BLaER1 (cell line): ENCODE data around the gene RALGAPA1.
"Not testable (repeated sequence)": the region's sequence is repeated elsewhere in the genome, so short reads cannot be mapped to it uniquely, and the experiment has no call there.

Experiments
- H3K27ac ChIP-seq: shearing (Covaris generic); formaldehyde crosslinking; 2 replicates; pipeline ENCODE4 v1.8.1; 2022
- H3K27me3 ChIP-seq: shearing (Covaris generic); formaldehyde crosslinking; 2 replicates; pipeline ENCODE4 v1.8.1; 2022
- H3K36me3 ChIP-seq: shearing (Covaris generic); formaldehyde crosslinking; 2 replicates; pipeline ENCODE4 v1.8.1; 2022
- H3K4me1 ChIP-seq: shearing (Covaris generic); formaldehyde crosslinking; 2 replicates; pipeline ENCODE4 v1.8.1; 2022
- H3K4me2 ChIP-seq: shearing (Covaris generic); formaldehyde crosslinking; 2 replicates; pipeline ENCODE4 v1.8.1; 2022
- H3K4me3 ChIP-seq: shearing (Covaris generic); formaldehyde crosslinking; 2 replicates; pipeline ENCODE4 v1.8.1; 2022
- H3K9ac ChIP-seq: shearing (Covaris generic); formaldehyde crosslinking; 2 replicates; pipeline ENCODE4 v1.8.1; 2022
- H3K9me3 ChIP-seq: shearing (Covaris generic); formaldehyde crosslinking; 2 replicates; pipeline ENCODE4 v1.8.1; 2022
- H4K20me1 ChIP-seq: shearing (Covaris generic); formaldehyde crosslinking; 2 replicates; pipeline ENCODE4 v1.8.1; 2022
- Cebpa-rat ChIP-seq: shearing (Covaris generic); IDR thresholded peaks from 2 replicates; pipeline ENCODE4 v1.8.1; 2022

The RALGAPA1 gene

DNA sequence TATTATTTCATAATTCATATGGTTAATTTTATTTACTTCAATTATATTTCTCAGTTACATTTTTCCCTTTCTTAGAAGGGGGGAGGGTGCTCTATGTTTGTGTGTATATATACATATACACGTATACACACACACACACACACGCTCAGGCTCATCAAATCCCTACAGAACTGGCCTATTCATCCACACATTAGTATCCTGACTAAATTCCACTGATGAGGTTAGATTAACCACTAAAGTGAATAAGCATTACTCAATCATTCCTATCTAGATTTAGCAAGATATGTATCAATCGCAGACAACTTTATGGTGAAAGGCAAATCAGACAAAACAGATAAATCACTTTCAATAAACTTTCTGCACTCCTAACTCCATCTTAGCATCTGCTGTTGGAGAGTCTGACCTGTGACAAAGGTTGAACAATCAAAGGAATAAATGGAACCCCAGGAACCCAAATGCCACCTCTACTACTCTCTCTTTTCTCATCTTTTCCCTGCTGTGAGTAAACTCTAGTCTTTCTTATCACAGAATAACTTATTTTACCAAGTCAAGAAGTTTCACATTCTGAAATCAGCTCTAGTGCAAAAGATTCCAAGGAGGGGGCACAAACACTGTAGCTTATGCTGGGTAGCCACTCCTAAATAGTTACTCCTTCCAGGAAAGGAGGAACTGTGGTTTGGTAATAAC is 67.6 kb downstream of the RALGAPA1 start:
- no peak overlapping the region for H3K4me3 ChIP-seq
- TF ChIP-seq Cebpa-rat = no peak

DNA sequence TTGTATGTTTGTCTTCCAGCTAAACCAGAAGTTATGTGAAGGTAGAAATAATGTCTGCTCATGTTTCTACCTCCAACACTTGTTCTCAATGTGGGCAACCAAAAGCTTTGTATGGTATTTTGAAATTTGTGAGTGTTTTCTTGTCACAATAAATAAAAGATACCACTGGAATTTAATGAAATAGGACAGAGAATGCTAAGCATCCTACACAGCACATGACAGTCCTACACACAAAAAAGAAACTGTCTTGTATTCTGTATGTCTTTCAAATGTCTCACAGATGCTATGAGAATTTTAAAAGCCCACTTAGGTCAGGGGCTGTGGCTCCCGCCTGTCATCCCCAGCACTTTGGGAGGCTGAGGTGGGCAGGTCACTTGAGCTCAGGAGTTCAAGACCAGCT is 68.9 kb downstream of the RALGAPA1 start:
- TF ChIP-seq Cebpa-rat = no peak
- H3K9ac ChIP-seq = no peak overlapping the region
- no peaks in the 10 kb centered on the region for H3K4me1 ChIP-seq
- H3K36me3 ChIP-seq = no peaks in the 10 kb centered on the region
- no peak overlapping the region for H3K27ac ChIP-seq
- no peak overlapping the region for H3K4me3 ChIP-seq
- H4K20me1 ChIP-seq = no peaks in the 10 kb centered on the region
- no peak overlapping the region for H3K4me2 ChIP-seq
- H3K9me3 ChIP-seq = no peaks in the 10 kb centered on the region
- no peaks in the 10 kb centered on the region for H3K27me3 ChIP-seq

More for the DNA sequence above, 67.6 kb downstream of the RALGAPA1 start:
- H3K27me3 ChIP-seq = no peaks in the 10 kb centered on the region
- H3K9ac ChIP-seq = no peak overlapping the region
- H3K4me2 ChIP-seq = no peak overlapping the region
- H4K20me1 ChIP-seq = no peaks in the 10 kb centered on the region
- no peaks in the 10 kb centered on the region for H3K36me3 ChIP-seq
- no peaks in the 10 kb centered on the region for H3K4me1 ChIP-seq
- no peaks in the 10 kb centered on the region for H3K9me3 ChIP-seq
- H3K27ac ChIP-seq = no peak overlapping the region

- H3K4me2 ChIP-seq, H3K27me3 ChIP-seq, H3K9ac ChIP-seq, H3K4me3 ChIP-seq, H3K36me3 ChIP-seq, H3K9me3 ChIP-seq, H3K4me1 ChIP-seq, H3K27ac ChIP-seq, H4K20me1 ChIP-seq: not testable (repeated sequence)
These were observed 73.9 kb downstream of the RALGAPA1 start for GRCh38 chr14:35735163-35735562.

DNA sequence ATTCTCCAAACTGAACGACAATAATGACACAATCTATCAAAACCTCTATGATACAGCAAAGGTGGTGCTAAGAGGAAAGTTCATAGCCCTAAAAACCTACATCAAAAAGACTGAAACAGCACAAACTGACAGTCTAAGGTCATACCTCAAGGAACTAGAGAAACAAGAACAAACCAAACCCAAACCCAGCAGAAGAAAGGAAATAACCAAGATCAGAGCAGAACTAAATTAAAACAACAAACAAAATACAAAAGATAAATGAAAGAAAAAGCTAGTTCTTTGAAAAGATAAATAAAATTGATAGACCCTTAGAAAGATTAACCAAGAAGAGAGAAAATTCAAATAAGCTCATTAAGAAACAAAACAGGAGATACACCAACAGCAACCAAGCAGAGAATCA is 75.6 kb downstream of the RALGAPA1 start:
- not testable (repeated sequence) for H4K20me1 ChIP-seq, H3K4me2 ChIP-seq, H3K27ac ChIP-seq, H3K27me3 ChIP-seq, H3K36me3 ChIP-seq, H3K4me1 ChIP-seq, H3K9me3 ChIP-seq, H3K4me3 ChIP-seq, H3K9ac ChIP-seq

DNA sequence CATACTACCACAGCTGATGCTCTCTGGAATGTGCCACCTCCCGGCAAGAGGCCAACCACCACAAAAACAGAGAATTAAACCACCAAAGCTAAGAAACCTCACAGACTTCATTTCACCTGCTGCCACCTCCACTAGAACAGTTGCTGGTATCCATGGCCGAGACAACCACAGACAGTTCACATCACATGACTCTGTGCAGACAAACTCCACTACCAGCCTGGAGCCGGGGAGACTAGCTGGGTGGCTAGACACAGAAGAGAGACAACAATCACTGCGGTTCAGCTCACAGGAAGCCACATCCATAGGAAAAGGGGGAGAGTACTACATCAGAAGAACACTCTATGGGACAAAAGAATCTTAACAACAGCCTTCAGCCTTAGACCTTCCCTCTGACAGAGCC is 78.2 kb downstream of the RALGAPA1 start:
- no peak overlapping the region for H3K4me2 ChIP-seq
- peaks cover 5% of the 10 kb centered on the region; the same call in 1 of the 2 replicates for H3K9me3 ChIP-seq
- no peaks in the 10 kb centered on the region for H3K4me1 ChIP-seq
- no peak for TF ChIP-seq Cebpa-rat
- H3K4me3 ChIP-seq = no peak overlapping the region
- H3K27me3 ChIP-seq = no peaks in the 10 kb centered on the region
- no peaks in the 10 kb centered on the region for H3K36me3 ChIP-seq
- H4K20me1 ChIP-seq = no peaks in the 10 kb centered on the region
- no peak overlapping the region for H3K27ac ChIP-seq
- H3K9ac ChIP-seq = no peak overlapping the region

DNA sequence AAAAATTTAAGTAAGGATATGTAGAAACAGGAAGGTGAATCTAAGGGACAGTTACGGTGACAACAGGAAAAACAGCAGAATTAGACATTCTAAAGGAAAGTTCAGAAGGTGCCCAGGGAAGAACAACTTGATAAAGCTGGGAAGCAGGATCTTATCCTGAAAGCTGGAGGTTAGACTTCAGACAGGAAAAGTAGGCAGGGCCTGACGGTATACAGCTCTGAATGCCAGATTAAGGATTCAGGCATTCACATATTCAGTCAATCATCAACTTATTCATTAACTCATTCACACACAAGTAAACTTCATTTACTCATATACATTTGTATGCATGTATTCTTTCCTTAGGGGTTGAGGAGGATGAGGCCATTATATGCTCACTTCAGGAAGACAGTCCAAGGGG is 81.3 kb downstream of the RALGAPA1 start:
- no peak overlapping the region for H3K27ac ChIP-seq

GRCh38 chr14:35725930-35726329 is 83.2 kb downstream of the RALGAPA1 start:
- Histone ChIP-seq H3K9me3 (no peaks in the 10 kb centered on the region), H3K4me2 (no peak overlapping the region), H3K27ac (no peak overlapping the region), H3K36me3 (no peaks in the 10 kb centered on the region), H3K27me3 (no peaks in the 10 kb centered on the region), H3K9ac (no peak overlapping the region), H3K4me3 (no peak overlapping the region), H4K20me1 (no peaks in the 10 kb centered on the region), H3K4me1 (no peaks in the 10 kb centered on the region)
- TF ChIP-seq Cebpa-rat = no peak

More for the DNA sequence above, 81.3 kb downstream of the RALGAPA1 start:
- no peak overlapping the region for H3K4me2 ChIP-seq
- no peaks in the 10 kb centered on the region for H3K36me3 ChIP-seq
- H3K4me1 ChIP-seq = no peaks in the 10 kb centered on the region
- no peak overlapping the region for H3K4me3 ChIP-seq
- no peak for TF ChIP-seq Cebpa-rat
- no peaks in the 10 kb centered on the region for H3K9me3 ChIP-seq
- no peaks in the 10 kb centered on the region for H3K27me3 ChIP-seq
- no peaks in the 10 kb centered on the region for H4K20me1 ChIP-seq
- no peak overlapping the region for H3K9ac ChIP-seq

- no peaks in the 10 kb centered on the region for H3K9me3 ChIP-seq
- H3K27me3 ChIP-seq = no peaks in the 10 kb centered on the region
- H3K36me3 ChIP-seq = no peaks in the 10 kb centered on the region
- no peak overlapping the region for H3K9ac ChIP-seq
- H3K4me2 ChIP-seq = no peak overlapping the region
- no peak for TF ChIP-seq Cebpa-rat
- H3K4me1 ChIP-seq = no peaks in the 10 kb centered on the region
- H4K20me1 ChIP-seq = no peaks in the 10 kb centered on the region
- H3K27ac ChIP-seq = no peak overlapping the region
- no peak overlapping the region for H3K4me3 ChIP-seq
These were observed 94.0 kb downstream of the RALGAPA1 start for GRCh38 chr14:35715079-35715478.

DNA sequence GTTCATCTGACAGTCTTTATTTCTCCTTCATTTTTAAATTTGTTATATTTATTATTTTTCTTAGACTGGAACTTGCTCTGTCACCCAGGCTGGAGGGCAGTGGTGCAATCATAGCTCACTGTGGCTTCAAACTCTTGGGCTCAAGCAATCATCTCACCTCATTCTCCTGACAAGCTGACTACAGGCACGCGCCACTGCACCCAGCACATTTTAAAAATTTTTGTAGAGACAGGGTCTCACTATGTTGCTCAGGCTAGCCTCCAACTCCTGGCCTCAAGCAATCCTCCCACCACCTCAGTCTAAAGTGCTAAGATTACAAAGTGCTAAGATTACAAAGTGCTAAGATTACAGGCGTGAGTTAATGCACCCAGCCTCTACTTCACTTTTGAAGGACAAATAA is 96.6 kb downstream of the RALGAPA1 start:
- no peaks in the 10 kb centered on the region for H3K4me1 ChIP-seq
- H3K9me3 ChIP-seq = no peaks in the 10 kb centered on the region
- H4K20me1 ChIP-seq = no peaks in the 10 kb centered on the region
- H3K4me2 ChIP-seq = no peak overlapping the region
- no peaks in the 10 kb centered on the region for H3K27me3 ChIP-seq
- no peak overlapping the region for H3K4me3 ChIP-seq
- H3K36me3 ChIP-seq = no peaks in the 10 kb centered on the region
- H3K27ac ChIP-seq = no peak overlapping the region
- no peak for TF ChIP-seq Cebpa-rat
- no peak overlapping the region for H3K9ac ChIP-seq

DNA sequence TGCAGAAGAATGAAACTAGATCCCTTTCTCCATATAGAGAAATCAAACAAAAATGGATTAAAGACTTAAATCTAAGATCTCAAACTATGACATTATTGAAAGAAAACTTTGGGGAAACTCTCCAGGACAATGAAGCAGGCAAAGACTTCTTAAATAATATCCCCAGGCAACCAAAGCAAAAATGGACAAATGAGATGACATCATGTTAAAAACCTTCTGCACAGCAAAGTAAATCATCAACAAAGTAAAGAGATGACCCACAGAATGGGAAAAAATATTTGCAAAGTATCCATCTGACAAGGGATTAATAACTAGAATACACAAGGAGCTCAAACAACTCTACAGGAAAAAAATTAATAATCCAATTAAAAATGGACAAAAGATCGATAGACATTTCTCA is 101.0 kb downstream of the RALGAPA1 start:
- H4K20me1 ChIP-seq = no peaks in the 10 kb centered on the region
- H3K4me2 ChIP-seq = no peak overlapping the region
- no peak overlapping the region for H3K9ac ChIP-seq
- H3K27me3 ChIP-seq = no peaks in the 10 kb centered on the region
- H3K27ac ChIP-seq = no peak overlapping the region
- no peak overlapping the region for H3K4me3 ChIP-seq
- TF ChIP-seq Cebpa-rat = no peak
- H3K4me1 ChIP-seq = no peaks in the 10 kb centered on the region
- H3K9me3 ChIP-seq = no peaks in the 10 kb centered on the region
- H3K36me3 ChIP-seq = no peaks in the 10 kb centered on the region

- Histone ChIP-seq H3K9ac (no peak overlapping the region), H3K4me1 (no peaks in the 10 kb centered on the region), H3K36me3 (no peaks in the 10 kb centered on the region), H3K9me3 (no peaks in the 10 kb centered on the region), H3K4me3 (no peak overlapping the region), H3K27me3 (no peaks in the 10 kb centered on the region), H3K27ac (no peak overlapping the region), H3K4me2 (no peak overlapping the region), H4K20me1 (no peaks in the 10 kb centered on the region)
- TF ChIP-seq Cebpa-rat = no peak
These were observed 103.5 kb downstream of the RALGAPA1 start for GRCh38 chr14:35705636-35706035.
